GM19324 (cell line): ENCODE results near the gene RHBDD1.

Experiments
- ATAC-seq: cut with Tn5 transposase; IDR thresholded peaks from one replicate; pipeline ENCODE4 v1.9.1; 2021; ENCODE audit warnings: mild to moderate bottlenecking, moderate library complexity; ENCODE audit not compliant: unreplicated experiment, low FRiP score

The RHBDD1 gene

GRCh38 chr2:226835796-226836547 is at the start of gene RHBDD1:
TSS of gene RHBDD1 (plus strand) at chr2:226836054. CDS start at chr2:226864694, 28,640 bp downstream.
- ATAC-seq, result peak; percentile 93

GRCh38 chr2:226788064-226788463 is 47.8 kb upstream of the RHBDD1 start:
- no peak for ATAC-seq

- no peak for ATAC-seq
Observed at GRCh38 chr2:226788881-226789490, 46.9 kb upstream of the RHBDD1 start.

- ATAC-seq, result no peak
Observed at GRCh38 chr2:226790011-226790410, 45.8 kb upstream of the RHBDD1 start.

- no peak for ATAC-seq
Observed at GRCh38 chr2:226790431-226790830, 45.4 kb upstream of the RHBDD1 start.

GRCh38 chr2:226791056-226791486 is 44.8 kb upstream of the RHBDD1 start:
- ATAC-seq, result peak; percentile 70

GRCh38 chr2:226791487-226792081 is 44.3 kb upstream of the RHBDD1 start:
- ATAC-seq, result peak; percentile 98

GRCh38 chr2:226792155-226792881 is 43.5 kb upstream of the RHBDD1 start:
- ATAC-seq, result no peak

GRCh38 chr2:226793646-226794045 is 42.2 kb upstream of the RHBDD1 start:
- no peak for ATAC-seq

- ATAC-seq, result no peak
Observed at GRCh38 chr2:226794196-226794661, 41.6 kb upstream of the RHBDD1 start.

GRCh38 chr2:226794751-226795171 is 41.1 kb upstream of the RHBDD1 start:
- ATAC-seq, result no peak

- no peak for ATAC-seq
Observed at GRCh38 chr2:226795281-226796011, 40.4 kb upstream of the RHBDD1 start.

- no peak for ATAC-seq
Observed at GRCh38 chr2:226796012-226796839, 39.6 kb upstream of the RHBDD1 start.

- no peak for ATAC-seq
Observed at GRCh38 chr2:226796840-226797288, 39.0 kb upstream of the RHBDD1 start.

- no peak for ATAC-seq
Observed at GRCh38 chr2:226797289-226797988, 38.4 kb upstream of the RHBDD1 start.

GRCh38 chr2:226797989-226798421 is 37.8 kb upstream of the RHBDD1 start:
- no peak for ATAC-seq

- peak; percentile 33 for ATAC-seq
Observed at GRCh38 chr2:226798422-226799210, 37.2 kb upstream of the RHBDD1 start.
